ENCODE measurements around the gene NR2C1.

GRCh38 chr12:94983321-94983720, 90.1 kb downstream of the NR2C1 start:
- TF ChIP-seq, protein P1, sequence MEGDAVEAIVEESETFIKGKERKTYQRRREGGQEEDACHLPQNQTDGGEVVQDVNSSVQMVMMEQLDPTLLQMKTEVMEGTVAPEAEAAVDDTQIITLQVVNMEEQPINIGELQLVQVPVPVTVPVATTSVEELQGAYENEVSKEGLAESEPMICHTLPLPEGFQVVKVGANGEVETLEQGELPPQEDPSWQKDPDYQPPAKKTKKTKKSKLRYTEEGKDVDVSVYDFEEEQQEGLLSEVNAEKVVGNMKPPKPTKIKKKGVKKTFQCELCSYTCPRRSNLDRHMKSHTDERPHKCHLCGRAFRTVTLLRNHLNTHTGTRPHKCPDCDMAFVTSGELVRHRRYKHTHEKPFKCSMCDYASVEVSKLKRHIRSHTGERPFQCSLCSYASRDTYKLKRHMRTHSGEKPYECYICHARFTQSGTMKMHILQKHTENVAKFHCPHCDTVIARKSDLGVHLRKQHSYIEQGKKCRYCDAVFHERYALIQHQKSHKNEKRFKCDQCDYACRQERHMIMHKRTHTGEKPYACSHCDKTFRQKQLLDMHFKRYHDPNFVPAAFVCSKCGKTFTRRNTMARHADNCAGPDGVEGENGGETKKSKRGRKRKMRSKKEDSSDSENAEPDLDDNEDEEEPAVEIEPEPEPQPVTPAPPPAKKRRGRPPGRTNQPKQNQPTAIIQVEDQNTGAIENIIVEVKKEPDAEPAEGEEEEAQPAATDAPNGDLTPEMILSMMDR (IDR thresholded peaks at IDR 0.05): no peak
- TF ChIP-seq POLR2A (IDR thresholded peaks at IDR 0.05): no peak
- TF ChIP-seq POLR2AphosphoS5 (IDR thresholded peaks at IDR 0.05): no peak
- no peak for TF ChIP-seq EP300 (IDR thresholded peaks at IDR 0.05)
